Renal cortex interstitium (tissue), 11 donors: ENCODE results near the gene ZC3H7B. TPM values are rescaled to one million over a fixed set of nuclear protein-coding genes. Genes with fewer than 3 reads are reported as not detected.

ENCODE experiments used
- DNase-seq, 11 donors: peaks; one replicate each; pipeline ENCODE4 v3.0.0-alpha.2; 2013; ENCODE audit warnings: low read depth in 9 of 11, low spot score in 4 of 11; ENCODE audit errors: extremely low read depth in 1 of 11
- polyA plus RNA-seq, 3 donors: library from polyadenylated mRNA; unstranded; fragments of 120-200 nt; gene quantifications; one replicate each; pipeline ENCODE4 v1.2.1, GENCODE V29; 2013; ENCODE audit not compliant: insufficient read length in 3 of 3

The ZC3H7B gene
- polyA plus RNA-seq, 3 donors: 71.3 to 99.4 (median 94.7) TPM

- DNase-seq: no peak
These were observed 42.4 kb downstream of the ZC3H7B start for GRCh38 chr22:41343717-41344116.

- DNase-seq: no peak
These were observed 43.0 kb downstream of the ZC3H7B start for GRCh38 chr22:41344189-41344788.

GRCh38 chr22:41345807-41346335 is 44.5 kb downstream of the ZC3H7B start:
- DNase-seq: no peak

- no peak for DNase-seq
These were observed 45.9 kb downstream of the ZC3H7B start for GRCh38 chr22:41347066-41347859.

GRCh38 chr22:41348964-41349484 is 47.7 kb downstream of the ZC3H7B start:
- no peak for DNase-seq

GRCh38 chr22:41350087-41350486 is 48.8 kb downstream of the ZC3H7B start:
- no peak for DNase-seq

GRCh38 chr22:41351011-41351410 is 49.7 kb downstream of the ZC3H7B start:
- no peak for DNase-seq

GRCh38 chr22:41352058-41352457 is 50.7 kb downstream of the ZC3H7B start:
- no peak for DNase-seq

GRCh38 chr22:41353862-41354575 is 52.7 kb downstream of the ZC3H7B start:
- DNase-seq: no peak

GRCh38 chr22:41354979-41355378 is 53.7 kb downstream of the ZC3H7B start:
- no peak for DNase-seq

GRCh38 chr22:41355895-41356294 is 54.6 kb downstream of the ZC3H7B start:
- no peak for DNase-seq

GRCh38 chr22:41356430-41357028 is 55.2 kb downstream of the ZC3H7B start:
- no peak for DNase-seq

- DNase-seq: no peak
These were observed 55.9 kb downstream of the ZC3H7B start for GRCh38 chr22:41357191-41357590.

GRCh38 chr22:41358927-41359326 is 57.6 kb downstream of the ZC3H7B start:
- DNase-seq: no peak

GRCh38 chr22:41359376-41359775 is 58.1 kb downstream of the ZC3H7B start:
- DNase-seq: no peak

GRCh38 chr22:41360126-41360525 is 58.8 kb downstream of the ZC3H7B start:
- peak in 4 of 11 donors; percentile 30 to 56 (median 44) for DNase-seq

- no peak for DNase-seq
These were observed 60.5 kb downstream of the ZC3H7B start for GRCh38 chr22:41361716-41362310.

GRCh38 chr22:41362615-41363014 is 61.3 kb downstream of the ZC3H7B start:
- no peak for DNase-seq

GRCh38 chr22:41364233-41364632 is 62.9 kb downstream of the ZC3H7B start:
- no peak for DNase-seq
